GM23338 (cell line): ENCODE data around the gene RBM46.

ENCODE experiments used
- CTCF ChIP-seq, 2 experiments: fragments of 200-600 bp in 1 of 2; sonication (generic) in 1 of 2; conservative IDR thresholded peaks; 2 replicates each; pipeline versions ENCODE4 v1.5.1 to v1.6.1; 2016 to 2017; ENCODE audit warnings: antibody characterized with exemption in 2 of 2, low read depth in 2 of 2, mild to moderate bottlenecking in 2 of 2, moderate library complexity in 1 of 2
- EZH2phosphoT487 ChIP-seq: fragments of 200-600 bp; sonication (generic); IDR thresholded peaks from one replicate; pipeline ENCODE4 v1.8.1; 2018; ENCODE audit warnings: antibody characterized with exemption; ENCODE audit not compliant: unreplicated experiment
- POLR2AphosphoS5 ChIP-seq: IDR thresholded peaks from 2 replicates; pipeline ENCODE4 v1.6.1; 2016; ENCODE audit warnings: antibody characterized with exemption, low read depth
- REST ChIP-seq: IDR thresholded peaks from one replicate; pipeline ENCODE4 v1.6.1; 2018; ENCODE audit warnings: antibody characterized with exemption; ENCODE audit not compliant: unreplicated experiment

GRCh38 chr4:154779362-154779947 is 1.6 kb upstream of the RBM46 start:
- TF ChIP-seq CTCF (conservative IDR thresholded peaks at IDR 0.05; ENCODE audit: low read depth in 2 of 2) = peak; percentile 68 to 82
- no peak for TF ChIP-seq REST
- TF ChIP-seq EZH2phosphoT487 = no peak
- TF ChIP-seq POLR2AphosphoS5 = no peak
